Activated CD8-positive, alpha-beta memory T cell treated with anti-CD3 and anti-CD28 coated beads, Interleukin-2, amount 10 ng/mL, durations not matched to agents 7 days and 5 days (primary cell): ENCODE results near the gene SFRP5. TPM values are rescaled to one million over a fixed set of nuclear protein-coding genes. Genes with fewer than 3 reads are reported as not detected.

Experiments used
- ATAC-seq: fragments of 150-1000 bp; cut with Tn5 transposase; one replicate; pipeline ENCODE4 v1.10.0; 2021; ENCODE audit warnings: moderate library complexity
- CTCF ChIA-PET: fragments of 350-600 bp; sonication (Branson Sonifier 250); formaldehyde crosslinking; loops from one replicate; lab custom pipeline; 2021; ENCODE audit warnings: antibody characterized with exemption; lab: Charles Lee
- DNase-seq: peaks from one replicate; pipeline ENCODE4 v3.0.0-alpha.2; 2020
- H3K27ac Mint-ChIP-seq: one replicate; pipeline ENCODE4 v1.8.0; 2021; ENCODE audit warnings: mild to moderate bottlenecking, mixed read lengths
- H3K27me3 Mint-ChIP-seq: one replicate; pipeline ENCODE4 v1.8.0; 2021; ENCODE audit warnings: mixed read lengths
- H3K36me3 Mint-ChIP-seq: one replicate; pipeline ENCODE4 v1.8.0; 2021; ENCODE audit warnings: mild to moderate bottlenecking, mixed read lengths
- H3K4me1 Mint-ChIP-seq: one replicate; pipeline ENCODE4 v1.8.0; 2021; ENCODE audit warnings: mixed read lengths
- H3K4me3 Mint-ChIP-seq: one replicate; pipeline ENCODE4 v1.8.0; 2021; ENCODE audit warnings: mild to moderate bottlenecking, moderate library complexity, mixed read lengths
- H3K9me3 Mint-ChIP-seq: one replicate; pipeline ENCODE4 v1.8.0; 2022; ENCODE audit warnings: low read depth, mixed read lengths
- total RNA-seq, 2 experiments: library from RNA; stranded (reverse); gene quantifications; one replicate each; pipeline ENCODE4 v1.2.3, GENCODE V29; 2021

Gene SFRP5
- total RNA-seq, 2 experiments from 2014 or later: not detected

GRCh38 chr10:97759158-97759887, 12.5 kb downstream of the SFRP5 start:
- Mint-ChIP-seq H3K9me3 (no peaks in the 10 kb centered on the region), H3K27ac (no peak overlapping the region), H3K36me3 (peaks cover 15% of the 10 kb centered on the region), H3K4me3 (no peak overlapping the region), H3K27me3 (no peaks in the 10 kb centered on the region), H3K4me1 (peaks cover under 1% of the 10 kb centered on the region)
- DNase-seq (peak; percentile 66), ATAC-seq (peak; percentile 77)
- CTCF ChIA-PET: interaction anchor here (0.8 to 7.3 kb wide), 9 partner anchors 9 to 129 kb away, joined by 3 to 29 read pairs (median 3); no protein-coding TSS in a partner anchor

- H3K4me1 Mint-ChIP-seq: no peaks in the 10 kb centered on the region
- ATAC-seq: no peak
- H3K4me3 Mint-ChIP-seq: no peak overlapping the region
- no peak overlapping the region for H3K27ac Mint-ChIP-seq
- H3K36me3 Mint-ChIP-seq: peaks cover 26% of the 10 kb centered on the region
- DNase-seq: no peak
- H3K9me3 Mint-ChIP-seq: no peaks in the 10 kb centered on the region
- no peaks in the 10 kb centered on the region for H3K27me3 Mint-ChIP-seq
- CTCF ChIA-PET: interaction anchor here (0.7 to 1.2 kb wide), 3 partner anchors 10 to 634 kb away, joined by 3 read pairs; no protein-coding TSS in a partner anchor
These were observed 14.3 kb downstream of the SFRP5 start for GRCh38 chr10:97757471-97757870.

GRCh38 chr10:97755718-97756117, 16.1 kb downstream of the SFRP5 start:
- no peaks in the 10 kb centered on the region for H3K27me3 Mint-ChIP-seq
- DNase-seq: no peak
- H3K4me1 Mint-ChIP-seq: no peaks in the 10 kb centered on the region
- CTCF ChIA-PET: interaction anchor here (0.7 to 1.1 kb wide), 2 partner anchors 19 to 114 kb away, joined by 3 read pairs; partner anchors contain the start of gene ZFYVE27
- ATAC-seq: no peak
- H3K27ac Mint-ChIP-seq: no peak overlapping the region
- no peak overlapping the region for H3K4me3 Mint-ChIP-seq
- peaks cover 28% of the 10 kb centered on the region for H3K36me3 Mint-ChIP-seq
- H3K9me3 Mint-ChIP-seq: no peaks in the 10 kb centered on the region

GRCh38 chr10:97754726-97755125, 17.1 kb downstream of the SFRP5 start:
- no peaks in the 10 kb centered on the region for H3K9me3 Mint-ChIP-seq
- ATAC-seq (no peak), DNase-seq (no peak)
- H3K4me3 Mint-ChIP-seq: no peak overlapping the region
- CTCF ChIA-PET: no interaction called here
- H3K36me3 Mint-ChIP-seq: peaks cover 29% of the 10 kb centered on the region
- H3K4me1 Mint-ChIP-seq: no peaks in the 10 kb centered on the region
- H3K27ac Mint-ChIP-seq: no peak overlapping the region
- no peaks in the 10 kb centered on the region for H3K27me3 Mint-ChIP-seq

- DNase-seq: no peak
- no peak overlapping the region for H3K27ac Mint-ChIP-seq
- no peaks in the 10 kb centered on the region for H3K27me3 Mint-ChIP-seq
- CTCF ChIA-PET: interaction anchor here (1.4 to 1.7 kb wide), 3 partner anchors 10 to 29 kb away, joined by 3 to 4 read pairs (median 3); no protein-coding TSS in a partner anchor
- H3K4me3 Mint-ChIP-seq: no peak overlapping the region
- no peaks in the 10 kb centered on the region for H3K9me3 Mint-ChIP-seq
- peaks cover 28% of the 10 kb centered on the region for H3K36me3 Mint-ChIP-seq
- ATAC-seq: no peak
- H3K4me1 Mint-ChIP-seq: no peaks in the 10 kb centered on the region
These were observed 18.8 kb downstream of the SFRP5 start for GRCh38 chr10:97752956-97753355.

- H3K36me3 Mint-ChIP-seq: peaks cover 25% of the 10 kb centered on the region
- ATAC-seq (no peak), DNase-seq (no peak)
- H3K27me3 Mint-ChIP-seq: no peaks in the 10 kb centered on the region
- no peak overlapping the region for H3K4me3 Mint-ChIP-seq
- no peaks in the 10 kb centered on the region for H3K9me3 Mint-ChIP-seq
- H3K27ac Mint-ChIP-seq: no peak overlapping the region
- peaks cover 2% of the 10 kb centered on the region for H3K4me1 Mint-ChIP-seq
- CTCF ChIA-PET: interaction anchor here (0.9 to 2.1 kb wide), 6 partner anchors 11 to 61 kb away, joined by 3 to 5 read pairs (median 4); partner anchors contain the start of genes AVPI1 and ZFYVE27
These were observed 23.7 kb downstream of the SFRP5 start for GRCh38 chr10:97748116-97748515.

- H3K27me3 Mint-ChIP-seq: no peaks in the 10 kb centered on the region
- ATAC-seq (no peak), DNase-seq (no peak)
- H3K4me1 Mint-ChIP-seq: peaks cover 4% of the 10 kb centered on the region
- H3K36me3 Mint-ChIP-seq: peaks cover 25% of the 10 kb centered on the region
- H3K4me3 Mint-ChIP-seq: no peak overlapping the region
- H3K27ac Mint-ChIP-seq: peak overlapping the region; percentile 9
- no peaks in the 10 kb centered on the region for H3K9me3 Mint-ChIP-seq
- CTCF ChIA-PET: interaction anchor here (0.9 to 2.1 kb wide), 5 partner anchors 9 to 61 kb away, joined by 3 to 5 read pairs (median 4); partner anchors contain the start of genes AVPI1 and ZFYVE27
These were observed 24.2 kb downstream of the SFRP5 start for GRCh38 chr10:97747573-97747972.

GRCh38 chr10:97744405-97745035, 27.3 kb downstream of the SFRP5 start:
- no peak for ATAC-seq
- H3K27ac Mint-ChIP-seq: peak overlapping the region; percentile 6
- peaks cover 37% of the 10 kb centered on the region for H3K36me3 Mint-ChIP-seq
- no peak overlapping the region for H3K4me3 Mint-ChIP-seq
- no peaks in the 10 kb centered on the region for H3K9me3 Mint-ChIP-seq
- H3K4me1 Mint-ChIP-seq: peaks cover 15% of the 10 kb centered on the region
- DNase-seq: no peak
- CTCF ChIA-PET: interaction anchor here (1.5 to 3.2 kb wide), 3 partner anchors 16 to 43 kb away, joined by 5 to 8 read pairs (median 7); no protein-coding TSS in a partner anchor
- no peaks in the 10 kb centered on the region for H3K27me3 Mint-ChIP-seq

GRCh38 chr10:97743169-97743943, 28.4 kb downstream of the SFRP5 start:
- H3K36me3 Mint-ChIP-seq: peaks cover 36% of the 10 kb centered on the region
- no peak overlapping the region for H3K4me3 Mint-ChIP-seq
- H3K9me3 Mint-ChIP-seq: no peaks in the 10 kb centered on the region
- no peak for ATAC-seq
- no peaks in the 10 kb centered on the region for H3K27me3 Mint-ChIP-seq
- H3K4me1 Mint-ChIP-seq: peaks cover 20% of the 10 kb centered on the region
- CTCF ChIA-PET: interaction anchor here (1.5 to 3.2 kb wide), 3 partner anchors 17 to 42 kb away, joined by 5 to 8 read pairs (median 7); no protein-coding TSS in a partner anchor
- no peak for DNase-seq
- H3K27ac Mint-ChIP-seq: no peak overlapping the region

- DNase-seq (no peak), ATAC-seq (no peak)
These were observed 31.2 kb downstream of the SFRP5 start for GRCh38 chr10:97740613-97741012.

GRCh38 chr10:97738616-97739015, 33.2 kb downstream of the SFRP5 start:
- peaks cover 26% of the 10 kb centered on the region for H3K36me3 Mint-ChIP-seq

More at GRCh38 chr10:97740613-97741012, 31.2 kb downstream of the SFRP5 start:
- Mint-ChIP-seq H3K4me3 (no peak overlapping the region), H3K4me1 (peaks cover 42% of the 10 kb centered on the region), H3K27me3 (peaks cover 2% of the 10 kb centered on the region), H3K9me3 (no peaks in the 10 kb centered on the region), H3K36me3 (peaks cover 34% of the 10 kb centered on the region), H3K27ac (no peak overlapping the region)
- CTCF ChIA-PET: interaction anchor here (1.2 to 1.4 kb wide), 3 partner anchors 12 to 129 kb away, joined by 3 to 4 read pairs (median 3); no protein-coding TSS in a partner anchor

GRCh38 chr10:97737770-97738265, 34.0 kb downstream of the SFRP5 start:
- ATAC-seq: peak; percentile 11
- H3K27me3 Mint-ChIP-seq: peaks cover 4% of the 10 kb centered on the region
- CTCF ChIA-PET: no interaction called here
- peaks cover 38% of the 10 kb centered on the region for H3K4me1 Mint-ChIP-seq
- peaks cover 24% of the 10 kb centered on the region for H3K36me3 Mint-ChIP-seq
- no peak for DNase-seq
- H3K9me3 Mint-ChIP-seq: no peaks in the 10 kb centered on the region
- peak overlapping the region; percentile 86 for H3K4me3 Mint-ChIP-seq
- peak overlapping the region; percentile 89 for H3K27ac Mint-ChIP-seq

More at GRCh38 chr10:97738616-97739015, 33.2 kb downstream of the SFRP5 start:
- Mint-ChIP-seq H3K27ac (no peak overlapping the region), H3K4me1 (peaks cover 42% of the 10 kb centered on the region), H3K4me3 (peak overlapping the region; percentile 86), H3K9me3 (no peaks in the 10 kb centered on the region), H3K27me3 (peaks cover 4% of the 10 kb centered on the region)
- CTCF ChIA-PET: no interaction called here
- no peak for DNase-seq
- ATAC-seq: no peak
